C1 segment of cervical spinal cord (tissue), 14 donors: ENCODE measurements around the gene UCN2.
"Not testable (repeated sequence)": the region's sequence is repeated elsewhere in the genome, so short reads cannot be mapped to it uniquely, and the experiment has no call there.

Experiments
- DNase-seq, 14 donors: peaks; one replicate each; lab custom pipeline; 2025; lab: John Stamatoyannopoulos, UW

UCN2 gene

DNA sequence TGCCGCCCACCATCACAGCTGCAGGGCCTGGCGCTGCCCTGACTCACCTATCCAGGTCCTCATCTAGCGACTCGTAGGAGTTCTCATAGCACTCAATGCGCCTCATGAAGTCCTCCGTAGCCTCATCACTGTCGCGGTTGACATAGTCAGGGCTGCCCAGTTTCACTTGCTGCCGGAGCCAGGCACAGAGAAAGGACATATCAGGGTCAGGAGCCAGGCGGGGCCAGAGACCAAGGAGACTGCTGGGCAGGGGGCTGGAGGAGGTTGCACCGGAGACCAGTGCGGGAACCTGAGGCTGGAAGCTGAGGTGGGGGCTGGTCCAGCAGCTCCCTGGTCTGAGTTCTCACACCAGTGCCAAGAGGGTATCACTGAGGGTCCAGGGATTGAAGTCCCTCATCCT is 25.1 kb downstream of the UCN2 start:
- DNase-seq, result no peak

GRCh38 chr3:48536785-48537184 is 26.8 kb downstream of the UCN2 start:
- no peak for DNase-seq

GRCh38 chr3:48536116-48536515 is 27.5 kb downstream of the UCN2 start:
- DNase-seq, result no peak

- no peak for DNase-seq
These were observed 28.0 kb downstream of the UCN2 start for GRCh38 chr3:48535578-48535977.

- no peak for DNase-seq
These were observed 30.6 kb downstream of the UCN2 start for GRCh38 chr3:48532977-48533337.

DNA sequence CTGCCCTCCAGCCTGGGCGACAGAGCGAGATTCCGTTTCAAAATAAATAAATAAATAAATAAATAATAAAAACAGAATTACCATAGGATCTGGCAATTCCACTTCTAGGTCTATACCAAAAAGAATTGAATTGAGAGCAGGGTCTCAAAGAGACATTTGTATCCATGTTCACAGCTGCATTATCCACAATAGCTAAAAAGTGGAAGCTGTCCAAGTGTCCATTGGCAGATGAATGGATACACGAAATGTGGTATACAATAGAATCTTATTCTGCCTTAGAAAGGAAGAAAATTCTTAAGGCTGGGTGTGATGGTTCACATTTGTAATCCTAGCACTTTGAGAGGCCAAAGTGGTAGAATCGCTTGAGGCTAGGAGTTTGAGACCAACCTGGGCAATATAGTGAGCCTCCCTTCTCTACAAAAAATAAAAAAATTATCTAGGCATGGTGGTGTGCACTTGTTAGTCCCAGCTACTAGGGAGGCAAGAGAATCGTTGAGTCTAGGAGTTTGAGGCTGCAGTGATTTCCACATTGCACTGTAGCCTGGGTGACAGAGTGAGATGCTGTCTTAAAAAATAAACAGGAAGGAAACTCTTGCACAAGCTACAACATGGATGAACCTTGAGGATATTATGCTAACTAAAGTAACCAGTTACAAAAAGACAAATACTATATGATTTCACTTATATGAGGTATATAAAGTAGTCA is 31.2 kb downstream of the UCN2 start:
- DNase-seq, result peak in 2 of 14 donors; percentile 6 to 32

DNA sequence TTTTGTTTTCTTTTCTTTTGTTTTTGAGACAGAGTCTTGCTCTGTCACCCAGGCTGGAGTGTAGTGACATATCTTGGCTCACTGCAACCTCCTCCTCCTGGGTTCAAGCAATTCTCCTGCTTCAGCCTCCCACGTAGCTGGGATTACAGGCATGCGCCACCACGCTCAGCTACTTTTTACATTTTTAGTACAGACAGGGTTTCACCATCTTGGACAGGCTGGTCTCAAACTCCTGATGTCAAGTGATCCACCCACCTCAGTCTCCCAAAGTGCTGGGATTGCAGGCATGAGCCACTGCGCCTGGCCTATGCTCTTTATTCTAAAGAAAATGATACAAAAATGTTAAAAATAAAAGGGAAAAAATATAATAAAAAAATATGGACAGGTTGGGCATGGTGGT is 32.9 kb downstream of the UCN2 start:
- not testable (repeated sequence) for DNase-seq

DNA sequence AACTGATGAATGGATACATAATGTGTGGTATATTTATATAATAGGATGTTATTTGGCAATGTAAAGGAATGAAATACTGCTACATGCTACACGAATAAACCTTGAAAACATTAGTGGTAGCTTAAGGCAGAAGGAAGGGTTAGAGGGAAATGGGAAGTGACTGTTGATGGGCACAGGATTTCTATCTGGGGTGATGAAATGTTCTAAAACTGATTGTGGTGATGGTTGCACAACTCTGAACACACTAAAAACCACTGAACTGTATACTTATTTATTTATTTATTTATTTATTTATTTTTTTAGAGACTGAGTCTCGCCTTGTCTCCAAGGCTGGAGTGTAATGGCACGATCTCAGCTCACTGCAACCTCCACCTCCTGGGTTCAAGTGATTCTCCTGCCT is 34.8 kb downstream of the UCN2 start:
- no peak for DNase-seq

DNA sequence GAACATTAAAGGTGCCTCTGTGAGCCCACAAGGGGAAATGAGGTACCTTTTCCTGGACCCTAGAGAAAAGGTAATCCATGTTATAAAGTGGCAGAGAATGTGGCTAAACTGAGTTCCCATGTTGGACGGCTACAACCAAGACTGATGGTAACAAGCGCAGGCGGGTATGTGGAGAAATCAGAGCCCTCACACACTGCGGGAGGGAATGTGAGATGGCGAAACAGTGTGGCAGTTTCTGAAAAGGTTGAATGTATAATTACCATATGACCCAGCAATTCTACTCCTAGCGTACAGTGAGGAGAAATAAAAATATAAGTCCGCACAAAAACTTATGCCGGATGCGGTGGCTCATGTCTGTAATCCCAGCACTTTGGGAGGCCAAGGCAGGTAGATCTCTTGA is 35.5 kb downstream of the UCN2 start:
- no peak for DNase-seq

GRCh38 chr3:48524970-48525369 is 38.6 kb downstream of the UCN2 start:
- DNase-seq, result no peak

DNA sequence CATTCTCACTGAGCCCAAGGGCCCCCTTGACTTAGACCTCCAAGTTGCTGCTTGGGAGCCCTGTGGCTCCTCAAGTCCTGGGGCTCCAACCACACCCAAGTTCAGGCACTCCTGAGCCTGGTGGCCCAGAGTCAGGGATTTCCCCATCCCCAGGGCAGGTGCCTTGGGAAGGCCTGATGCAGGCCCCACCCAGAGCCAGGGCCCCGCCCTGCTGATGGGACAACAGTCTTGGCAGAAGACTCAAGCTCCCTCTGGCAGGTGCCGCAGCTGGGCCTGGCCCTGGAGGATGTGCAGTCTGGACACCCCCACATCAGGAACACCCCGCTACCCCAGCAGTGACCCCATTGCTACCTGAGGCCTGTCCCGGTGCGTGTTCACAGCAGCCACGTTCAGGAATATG is 41.9 kb downstream of the UCN2 start:
- no peak for DNase-seq

GRCh38 chr3:48519277-48519643 is 44.3 kb downstream of the UCN2 start:
- no peak for DNase-seq

DNA sequence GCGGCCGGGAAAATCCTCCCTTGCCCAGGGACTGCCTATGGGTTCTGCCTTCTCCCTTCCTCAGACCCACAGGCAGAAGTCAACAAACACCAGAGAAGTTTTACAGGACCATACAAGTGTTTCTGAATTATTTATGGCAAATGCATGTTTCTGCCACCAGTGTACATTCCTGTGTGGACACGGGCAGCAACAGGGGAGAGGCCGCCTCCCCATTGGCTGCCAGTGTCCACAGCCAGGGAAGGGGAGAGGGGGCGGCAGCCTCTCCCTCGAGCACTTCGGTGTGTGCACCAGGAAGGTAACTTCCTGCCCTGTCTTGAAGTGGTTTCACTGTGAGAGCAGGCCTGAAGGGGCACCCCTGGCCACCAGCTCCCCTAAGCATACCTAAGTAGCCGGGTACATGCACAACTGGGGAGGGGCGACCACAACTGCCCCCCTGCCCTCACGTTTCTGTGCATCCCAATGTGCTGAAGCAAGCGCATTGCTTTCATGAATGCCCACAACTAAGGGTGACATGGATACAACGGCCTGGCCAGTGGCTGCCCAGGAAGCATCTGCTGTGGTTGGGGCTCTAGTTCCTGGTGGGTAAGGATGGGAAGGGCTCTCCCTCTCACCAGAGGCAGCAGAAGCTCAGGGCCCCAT is 44.8 kb downstream of the UCN2 start:
- no peak for DNase-seq

- no peak for DNase-seq
These were observed 45.5 kb downstream of the UCN2 start for GRCh38 chr3:48518069-48518468.

DNA sequence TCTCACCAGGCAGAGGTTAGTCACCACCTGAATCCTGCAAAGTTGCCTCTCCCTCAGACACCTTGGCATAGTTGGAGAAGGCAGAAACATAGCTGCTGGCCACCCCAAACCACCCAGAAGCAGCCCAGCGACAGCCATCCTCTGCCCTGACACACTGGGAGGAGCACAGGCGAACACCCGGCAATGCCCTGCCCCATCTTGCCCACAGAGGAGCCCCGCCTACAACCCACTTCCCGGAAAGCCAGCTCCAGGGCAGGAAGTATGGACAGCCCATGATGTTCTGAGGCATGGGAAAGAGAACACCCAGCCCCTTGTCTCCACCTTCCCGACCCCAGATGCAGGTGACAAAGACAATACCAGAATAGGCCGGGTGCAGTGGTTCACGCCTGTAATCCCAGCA is 47.0 kb downstream of the UCN2 start:
- no peak for DNase-seq

DNA sequence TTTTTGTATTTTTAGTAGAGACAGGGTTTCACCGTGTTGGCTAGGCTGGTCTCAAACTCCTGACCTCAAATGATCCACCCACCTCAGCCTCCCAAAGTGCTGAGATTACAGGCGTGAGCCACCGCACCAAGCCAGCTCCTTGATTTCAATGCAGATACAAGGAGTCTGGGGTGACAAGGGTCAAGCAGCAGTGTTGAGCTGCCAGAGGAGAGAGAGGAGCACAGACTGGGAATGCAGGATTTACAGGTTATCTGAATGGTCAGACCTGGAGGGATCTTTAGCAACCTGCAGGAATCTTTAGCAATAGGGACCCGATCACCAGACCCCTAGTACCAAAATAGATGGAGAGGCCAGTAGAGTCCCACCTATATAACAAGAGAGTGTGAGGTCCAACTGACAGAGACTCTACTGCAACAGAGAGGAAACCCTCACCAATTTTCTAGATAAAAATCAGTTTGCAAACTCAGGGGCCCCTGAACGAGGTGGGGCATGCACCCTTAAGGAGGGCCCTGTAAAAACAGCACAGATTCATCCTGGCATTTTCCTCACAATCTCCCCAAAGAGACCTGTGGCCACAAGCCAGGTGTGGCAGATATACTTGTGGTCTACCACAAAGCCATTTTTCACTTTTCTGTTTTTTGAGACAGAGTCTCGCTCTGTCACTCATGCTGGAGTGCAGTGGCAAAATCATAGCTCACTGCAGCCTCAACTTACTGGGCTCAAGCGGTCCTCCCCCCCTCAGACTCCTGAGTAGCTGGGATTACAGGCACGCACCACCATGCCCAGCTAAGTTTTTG is 49.0 kb downstream of the UCN2 start:
- no peak for DNase-seq
